COLO668 (cell line): ENCODE measurements around the gene DBN1.
"Not testable (repeated sequence)": the region's sequence is repeated elsewhere in the genome, so short reads cannot be mapped to it uniquely, and the experiment has no call there.

Experiments
- DNase-seq: peaks from one replicate; lab custom pipeline; 2025; ENCODE audit not compliant: unreplicated experiment; lab: John Stamatoyannopoulos, UW

The DBN1 gene

GRCh38 chr5:177491983-177492746, 18.7 kb upstream of the DBN1 start:
- no peak for DNase-seq

- DNase-seq = peak; percentile 40
Observed at GRCh38 chr5:177491429-177491945, 18.1 kb upstream of the DBN1 start.

- no peak for DNase-seq
Observed at GRCh38 chr5:177490992-177491391, 17.6 kb upstream of the DBN1 start.

GRCh38 chr5:177490311-177490991, 17.0 kb upstream of the DBN1 start:
- DNase-seq = no peak

GRCh38 chr5:177489119-177489716, 15.8 kb upstream of the DBN1 start:
- peak; percentile 54 for DNase-seq

GRCh38 chr5:177487975-177488374, 14.5 kb upstream of the DBN1 start:
- no peak for DNase-seq

- no peak for DNase-seq
Observed at GRCh38 chr5:177487144-177487543, 13.7 kb upstream of the DBN1 start.

- no peak for DNase-seq
Observed at GRCh38 chr5:177486256-177486655, 12.8 kb upstream of the DBN1 start.

GRCh38 chr5:177485753-177486152, 12.3 kb upstream of the DBN1 start:
- not testable (repeated sequence) for DNase-seq

- no peak for DNase-seq
Observed at GRCh38 chr5:177484902-177485549, 11.6 kb upstream of the DBN1 start.

GRCh38 chr5:177483994-177484901, 10.8 kb upstream of the DBN1 start:
- DNase-seq = no peak

- no peak for DNase-seq
Observed at GRCh38 chr5:177483042-177483441, 9.6 kb upstream of the DBN1 start.

- no peak for DNase-seq
Observed at GRCh38 chr5:177482359-177482795, 8.9 kb upstream of the DBN1 start.

GRCh38 chr5:177479774-177480173, 6.3 kb upstream of the DBN1 start:
- no peak for DNase-seq

GRCh38 chr5:177478711-177479646, 5.5 kb upstream of the DBN1 start:
- no peak for DNase-seq

- DNase-seq = no peak
Observed at GRCh38 chr5:177477701-177478477, 4.5 kb upstream of the DBN1 start.

GRCh38 chr5:177476531-177477233, 3.2 kb upstream of the DBN1 start:
- no peak for DNase-seq
